Measurements from ENCODE around the gene ANGPT4.

Gene ANGPT4

GRCh38 chr20:881051-881782 is 34.9 kb downstream of the ANGPT4 start:
- no peak for DNase-seq
- no peak overlapping the region for H3K4me3 Mint-ChIP-seq
- H3K4me1 Mint-ChIP-seq, result peaks cover 5% of the 10 kb centered on the region
- TF ChIP-seq CTCF (IDR thresholded peaks at IDR 0.05), result no peak
- peaks cover 80% of the 10 kb centered on the region for H3K27me3 Mint-ChIP-seq (ENCODE audit: low read depth, poor library complexity)
- no peaks in the 10 kb centered on the region for H3K36me3 Mint-ChIP-seq (ENCODE audit: low read depth)
- no peaks in the 10 kb centered on the region for H3K9me3 Mint-ChIP-seq
- H3K27ac Mint-ChIP-seq, result no peak overlapping the region

GRCh38 chr20:879626-880025 is 36.5 kb downstream of the ANGPT4 start:
- Mint-ChIP-seq H3K9me3 (no peaks in the 10 kb centered on the region), H3K36me3 (ENCODE audit: low read depth) (no peaks in the 10 kb centered on the region), H3K27ac (no peak overlapping the region), H3K4me1 (no peaks in the 10 kb centered on the region), H3K4me3 (no peak overlapping the region), H3K27me3 (ENCODE audit: low read depth, poor library complexity) (peaks cover 66% of the 10 kb centered on the region)
- TF ChIP-seq CTCF (IDR thresholded peaks at IDR 0.05), result no peak
- DNase-seq, result no peak

GRCh38 chr20:878511-879307 is 37.4 kb downstream of the ANGPT4 start:
- DNase-seq, result peak; percentile 88
- H3K27me3 Mint-ChIP-seq (ENCODE audit: low read depth, poor library complexity), result peaks cover 57% of the 10 kb centered on the region
- H3K27ac Mint-ChIP-seq, result no peak overlapping the region
- no peak for TF ChIP-seq CTCF (IDR thresholded peaks at IDR 0.05)
- no peak overlapping the region for H3K4me3 Mint-ChIP-seq
- no peaks in the 10 kb centered on the region for H3K9me3 Mint-ChIP-seq
- H3K4me1 Mint-ChIP-seq, result no peaks in the 10 kb centered on the region
- H3K36me3 Mint-ChIP-seq (ENCODE audit: low read depth), result no peaks in the 10 kb centered on the region

DNA sequence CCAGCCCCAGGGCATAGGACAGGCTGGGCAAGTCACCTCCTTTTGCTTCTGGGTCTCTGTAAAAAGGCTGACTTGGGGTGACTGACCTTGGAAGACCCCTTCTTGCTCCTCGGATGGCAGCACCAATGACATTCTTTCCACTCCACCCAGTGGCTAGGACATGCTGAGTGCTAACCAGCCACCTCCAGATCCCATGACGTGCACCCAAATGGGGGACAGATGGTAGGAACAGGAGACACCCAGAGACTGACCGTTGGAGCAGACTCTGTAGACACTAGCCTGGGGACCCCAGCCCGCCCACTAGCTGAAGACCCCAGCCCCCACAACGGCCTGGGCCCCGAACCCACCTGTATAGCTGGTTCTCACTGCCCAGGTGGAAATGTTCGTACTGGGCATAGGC is 38.3 kb downstream of the ANGPT4 start:
- H3K9me3 Mint-ChIP-seq, result no peaks in the 10 kb centered on the region
- no peak overlapping the region for H3K4me3 Mint-ChIP-seq
- no peak for TF ChIP-seq CTCF (IDR thresholded peaks at IDR 0.05)
- H3K36me3 Mint-ChIP-seq (ENCODE audit: low read depth), result no peaks in the 10 kb centered on the region
- no peaks in the 10 kb centered on the region for H3K4me1 Mint-ChIP-seq
- no peak for DNase-seq
- no peak overlapping the region for H3K27ac Mint-ChIP-seq
- peaks cover 53% of the 10 kb centered on the region for H3K27me3 Mint-ChIP-seq (ENCODE audit: low read depth, poor library complexity)

GRCh38 chr20:875115-875514 is 41.0 kb downstream of the ANGPT4 start:
- H3K36me3 Mint-ChIP-seq (ENCODE audit: low read depth), result no peaks in the 10 kb centered on the region
- H3K27ac Mint-ChIP-seq, result no peak overlapping the region
- H3K4me1 Mint-ChIP-seq, result no peaks in the 10 kb centered on the region

More at GRCh38 chr20:875115-875514, 41.0 kb downstream of the ANGPT4 start:
- DNase-seq, result no peak
- Mint-ChIP-seq H3K9me3 (no peaks in the 10 kb centered on the region), H3K27me3 (ENCODE audit: low read depth, poor library complexity) (peaks cover 43% of the 10 kb centered on the region), H3K4me3 (no peak overlapping the region)
- TF ChIP-seq CTCF (IDR thresholded peaks at IDR 0.05), result no peak
